ENCODE data around the gene IFITM2. TPM values are rescaled to one million over a fixed set of nuclear protein-coding genes. Genes with fewer than 3 reads are reported as not detected.

The IFITM2 gene
- 38.4 and 107 TPM in 2 replicates for total RNA-seq

DNA sequence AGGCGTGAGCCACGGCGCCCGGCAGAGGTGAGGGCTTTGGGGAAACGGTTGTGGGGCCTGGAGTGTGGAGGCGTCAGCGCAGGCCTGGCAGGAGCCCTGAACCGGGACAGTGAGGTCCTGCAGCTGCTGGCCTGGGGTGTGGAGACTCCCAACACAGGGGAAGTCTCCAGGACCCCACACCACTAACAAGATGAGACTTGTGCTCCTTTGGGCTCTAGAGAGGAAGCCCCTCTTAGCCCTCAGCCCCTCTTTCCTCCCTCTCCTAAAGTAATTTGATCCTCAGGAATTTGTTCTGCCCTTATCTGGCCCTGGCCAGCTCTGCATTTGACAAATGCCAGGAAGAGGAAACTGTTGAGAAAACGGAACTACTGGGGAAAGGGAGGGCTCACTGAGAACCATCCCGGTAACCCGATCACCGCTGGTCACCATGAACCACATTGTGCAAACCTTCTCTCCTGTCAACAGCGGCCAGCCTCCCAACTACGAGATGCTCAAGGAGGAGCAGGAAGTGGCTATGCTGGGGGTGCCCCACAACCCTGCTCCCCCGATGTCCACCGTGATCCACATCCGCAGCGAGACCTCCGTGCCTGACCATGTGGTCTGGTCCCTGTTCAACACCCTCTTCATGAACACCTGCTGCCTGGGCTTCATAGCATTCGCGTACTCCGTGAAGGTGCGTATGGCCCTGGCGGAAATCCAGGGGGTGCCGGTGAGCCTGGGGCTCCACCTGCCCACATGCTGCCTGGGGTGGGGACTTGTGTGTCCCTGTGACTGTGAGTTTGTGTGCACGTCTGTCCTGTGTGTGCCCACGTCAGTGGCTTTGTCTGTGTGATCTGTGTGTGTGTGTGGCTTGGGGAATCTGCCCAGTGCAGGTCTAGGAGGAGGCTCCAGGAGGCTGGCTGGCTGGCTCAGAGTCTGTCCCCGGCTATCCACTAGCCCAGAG, at the start of gene IFITM2:
IFITM2 (plus strand) TSS at position 51 of the 943 bp plus-strand sequence; CDS start at position 428, 377 bp downstream.
- peak; percentile 95 for DNase-seq (ENCODE audit: low read depth)
- peak within 1 kb of the TSS; percentile 67 for H3K4me3 ChIP-seq (ENCODE audit: low read depth, low read length)

DNA sequence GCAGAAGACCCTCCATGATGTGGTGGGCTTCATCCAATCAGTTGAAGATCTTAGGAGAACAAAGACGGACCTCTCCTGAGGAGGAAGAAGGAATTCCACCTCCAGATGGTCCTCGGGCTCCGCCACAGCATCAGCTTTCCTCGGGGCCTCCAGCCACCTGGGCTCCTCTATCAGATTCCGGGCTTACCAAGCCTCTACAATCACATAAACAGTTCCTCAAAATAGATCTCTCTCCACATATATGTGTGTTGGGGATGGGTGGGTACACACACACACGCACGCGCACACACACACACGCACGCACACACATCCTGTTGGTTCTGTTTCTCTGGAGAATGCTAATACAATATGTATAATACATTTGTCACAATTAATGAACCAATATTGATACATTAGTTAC, 48.2 kb upstream of the IFITM2 start:
- TF ChIP-seq, protein P1, sequence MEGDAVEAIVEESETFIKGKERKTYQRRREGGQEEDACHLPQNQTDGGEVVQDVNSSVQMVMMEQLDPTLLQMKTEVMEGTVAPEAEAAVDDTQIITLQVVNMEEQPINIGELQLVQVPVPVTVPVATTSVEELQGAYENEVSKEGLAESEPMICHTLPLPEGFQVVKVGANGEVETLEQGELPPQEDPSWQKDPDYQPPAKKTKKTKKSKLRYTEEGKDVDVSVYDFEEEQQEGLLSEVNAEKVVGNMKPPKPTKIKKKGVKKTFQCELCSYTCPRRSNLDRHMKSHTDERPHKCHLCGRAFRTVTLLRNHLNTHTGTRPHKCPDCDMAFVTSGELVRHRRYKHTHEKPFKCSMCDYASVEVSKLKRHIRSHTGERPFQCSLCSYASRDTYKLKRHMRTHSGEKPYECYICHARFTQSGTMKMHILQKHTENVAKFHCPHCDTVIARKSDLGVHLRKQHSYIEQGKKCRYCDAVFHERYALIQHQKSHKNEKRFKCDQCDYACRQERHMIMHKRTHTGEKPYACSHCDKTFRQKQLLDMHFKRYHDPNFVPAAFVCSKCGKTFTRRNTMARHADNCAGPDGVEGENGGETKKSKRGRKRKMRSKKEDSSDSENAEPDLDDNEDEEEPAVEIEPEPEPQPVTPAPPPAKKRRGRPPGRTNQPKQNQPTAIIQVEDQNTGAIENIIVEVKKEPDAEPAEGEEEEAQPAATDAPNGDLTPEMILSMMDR (IDR thresholded peaks at IDR 0.05; ENCODE audit: insufficient read depth, low read depth, low read length): no peak
- DNase-seq (ENCODE audit: low read depth): no peak
- no peak overlapping the region for H3K4me3 ChIP-seq (ENCODE audit: low read depth, low read length)

DNA sequence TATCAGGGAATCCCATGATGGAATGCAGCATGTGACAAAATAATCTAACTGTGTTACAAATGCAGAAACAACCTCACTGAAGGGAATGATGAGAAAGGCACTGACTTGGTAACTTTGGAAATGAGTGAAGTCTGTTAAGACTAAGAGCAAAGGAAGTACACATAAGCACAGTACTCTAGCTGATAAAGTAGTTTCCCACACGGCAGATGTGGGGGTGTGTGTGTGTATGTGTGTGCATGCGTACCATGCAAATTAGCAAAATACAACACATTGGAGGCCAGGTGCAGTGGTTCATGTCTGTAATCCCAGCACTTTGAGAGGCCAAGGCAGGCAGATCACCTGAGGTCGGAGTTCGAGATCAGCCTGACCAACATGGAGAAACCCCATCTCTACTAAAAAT, 46.0 kb upstream of the IFITM2 start:
- TF ChIP-seq, protein P1 (IDR thresholded peaks at IDR 0.05; ENCODE audit: insufficient read depth, low read depth, low read length): no peak
- no peak for DNase-seq (ENCODE audit: low read depth)
- no peak overlapping the region for H3K4me3 ChIP-seq (ENCODE audit: low read depth, low read length)

DNA sequence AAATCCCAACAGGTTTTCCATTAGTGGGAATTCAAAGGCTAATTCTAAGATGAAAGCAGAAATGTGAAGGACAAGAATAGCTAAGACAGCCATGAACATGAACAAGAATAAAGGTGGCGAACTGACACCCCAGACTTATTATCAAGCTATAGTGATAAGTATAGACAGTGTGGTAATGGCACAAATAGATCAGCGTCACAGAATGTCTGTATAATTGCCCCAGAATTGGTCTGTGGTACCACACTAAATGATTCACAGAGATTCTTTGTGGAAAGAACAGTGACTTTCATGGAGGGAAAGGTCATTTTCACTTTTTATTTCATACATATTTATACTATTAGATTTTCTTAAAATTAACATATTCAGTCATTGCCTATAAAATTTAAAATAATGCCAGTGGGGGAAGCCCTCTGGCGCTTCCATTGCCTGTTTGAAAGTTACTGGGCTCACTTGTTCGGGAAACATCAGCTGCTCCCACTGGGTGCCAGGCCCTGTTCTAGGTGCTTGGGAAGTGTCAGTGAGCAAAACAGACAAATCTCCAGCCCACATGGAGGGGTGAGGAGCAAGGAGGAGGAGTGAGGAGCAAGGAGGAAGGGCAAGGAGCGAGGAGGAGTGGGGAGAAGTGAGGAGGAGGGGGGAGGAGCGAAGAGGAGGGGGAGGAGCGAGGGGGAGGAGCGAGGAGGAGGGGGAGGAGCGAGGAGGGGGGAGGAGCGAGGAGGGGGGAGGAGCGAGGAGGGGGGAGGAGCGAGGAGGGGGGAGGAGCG, 40.8 kb upstream of the IFITM2 start:
- TF ChIP-seq, protein P1 (IDR thresholded peaks at IDR 0.05; ENCODE audit: insufficient read depth, low read depth, low read length): no peak
- H3K4me3 ChIP-seq (ENCODE audit: low read depth, low read length): no peak overlapping the region
- DNase-seq (ENCODE audit: low read depth): peak; percentile 19

DNA sequence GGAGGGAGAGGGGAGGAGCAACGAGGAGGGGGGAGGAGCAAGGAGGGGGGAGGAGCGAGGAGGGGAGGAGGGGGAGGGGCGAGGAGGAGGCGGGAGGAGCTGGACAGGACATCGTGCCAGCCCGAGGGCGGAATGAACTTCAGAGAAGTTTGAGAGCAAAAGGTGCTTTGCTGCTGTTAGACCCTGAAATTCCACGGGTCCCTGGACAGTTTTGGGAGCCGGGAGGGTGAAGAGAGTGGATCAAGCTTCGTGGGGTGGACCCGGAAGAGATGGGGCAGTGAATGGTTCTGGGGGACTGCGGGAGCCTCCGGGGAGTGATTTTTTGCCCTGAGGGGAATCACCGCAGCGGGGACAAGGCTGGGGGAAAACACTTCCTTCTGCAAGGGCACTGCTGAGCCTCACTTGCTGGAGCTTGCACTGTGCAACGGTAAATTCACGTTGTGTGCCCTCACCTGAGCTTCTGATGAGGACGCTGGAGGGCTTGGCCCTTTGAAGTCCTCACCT, 40.1 kb upstream of the IFITM2 start:
- H3K4me3 ChIP-seq (ENCODE audit: low read depth, low read length): no peak overlapping the region
- TF ChIP-seq, protein P1 (IDR thresholded peaks at IDR 0.05; ENCODE audit: insufficient read depth, low read depth, low read length): no peak
- DNase-seq (ENCODE audit: low read depth): no peak

DNA sequence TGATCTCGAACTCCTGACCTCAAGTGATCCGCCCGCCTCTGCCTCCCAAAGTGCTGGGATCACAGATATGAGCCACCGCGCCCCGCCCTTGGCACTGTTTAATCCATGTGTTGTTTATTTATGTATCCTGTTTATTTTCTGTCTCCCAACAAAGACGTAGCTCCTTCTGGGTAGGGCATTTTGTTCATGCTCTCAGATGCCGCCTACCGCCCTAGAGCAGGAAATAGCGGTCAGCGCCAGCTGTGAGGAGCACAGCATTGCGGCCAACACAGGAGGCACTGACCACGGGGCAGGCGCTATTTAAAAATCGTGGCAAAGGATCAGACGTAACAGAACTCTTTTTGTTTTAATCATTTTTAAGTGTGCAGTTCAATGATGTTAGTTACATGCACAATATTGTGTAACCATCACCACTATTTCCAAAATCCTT, 38.9 kb upstream of the IFITM2 start:
- H3K4me3 ChIP-seq (ENCODE audit: low read depth, low read length): peak overlapping the region; percentile 38
- DNase-seq (ENCODE audit: low read depth): peak; percentile 86

DNA sequence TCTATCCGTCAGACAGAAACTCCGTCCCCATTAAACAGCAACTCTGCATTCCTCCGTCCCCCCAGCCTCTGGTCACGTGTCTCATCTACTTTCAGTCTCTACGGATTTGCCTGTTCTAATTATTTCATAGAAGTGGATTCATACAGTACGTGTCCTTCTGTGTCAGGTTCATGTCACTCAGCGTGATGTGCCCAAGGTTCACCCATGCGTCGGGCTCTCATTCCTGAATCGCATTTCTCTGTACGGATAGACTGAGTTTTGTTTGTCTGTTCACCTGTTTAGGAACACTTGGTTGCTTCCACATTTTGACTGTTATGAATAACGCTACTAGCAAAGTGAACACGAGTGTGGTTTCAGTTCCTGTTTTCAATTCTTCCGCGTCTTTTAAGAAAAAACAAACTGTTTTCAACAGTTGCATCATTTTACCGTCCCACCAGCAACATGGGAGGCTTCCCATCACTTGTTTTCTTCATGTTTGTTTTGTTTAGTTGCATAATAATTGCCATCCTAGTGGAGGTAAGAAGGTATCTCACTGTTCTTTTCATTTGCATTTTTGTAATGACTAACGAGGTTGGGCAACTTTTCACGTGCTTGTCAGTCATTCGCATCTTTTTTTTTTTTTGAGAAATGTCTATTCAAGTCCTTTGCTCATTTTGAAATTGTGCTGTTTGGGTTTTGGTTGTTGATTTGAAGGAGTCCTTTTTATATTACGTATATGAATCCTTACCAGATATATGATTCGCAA, 38.3 kb upstream of the IFITM2 start:
- TF ChIP-seq, protein P1 (IDR thresholded peaks at IDR 0.05; ENCODE audit: insufficient read depth, low read depth, low read length): no peak
- peak overlapping the region; percentile 38 for H3K4me3 ChIP-seq (ENCODE audit: low read depth, low read length)

More for the DNA sequence above, 38.3 kb upstream of the IFITM2 start:
- DNase-seq (ENCODE audit: low read depth): peak; percentile 64

All from fibroblast of villous mesenchyme (primary cell).